ENCODE data around the gene FAM13A.

DNA sequence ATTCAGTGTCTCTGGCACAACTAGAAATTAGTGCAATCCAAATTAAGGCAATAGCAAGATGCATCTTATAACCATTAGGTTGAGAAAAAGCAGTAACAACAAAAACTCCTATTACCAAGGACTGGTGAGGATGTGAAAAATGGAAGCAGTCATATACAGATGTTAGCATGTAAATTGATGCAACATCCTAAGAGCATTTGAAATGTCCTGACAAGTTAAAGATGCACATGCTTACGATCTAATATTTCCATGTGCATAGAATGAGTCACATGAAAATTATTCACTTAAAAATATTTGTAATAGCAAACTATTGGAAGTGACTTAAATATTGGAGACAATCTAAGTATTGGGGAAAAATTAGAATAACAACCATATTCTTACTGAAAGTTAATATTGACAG is 163.0 kb downstream of the FAM13A start:
- TF ChIP-seq ZNF530 (tag by site-specific recombination; IDR thresholded peaks at IDR 0.05; ENCODE audit: low read depth) (no peak), ZNF23 (tag by site-specific recombination; IDR thresholded peaks at IDR 0.05; ENCODE audit: borderline replicate concordance) (no peak), ZBTB1 (tag by site-specific recombination; IDR thresholded peaks at IDR 0.05) (no peak), ZNF558 (tag by site-specific recombination; IDR thresholded peaks at IDR 0.05) (no peak)
- TF ChIP-seq, protein P1, sequence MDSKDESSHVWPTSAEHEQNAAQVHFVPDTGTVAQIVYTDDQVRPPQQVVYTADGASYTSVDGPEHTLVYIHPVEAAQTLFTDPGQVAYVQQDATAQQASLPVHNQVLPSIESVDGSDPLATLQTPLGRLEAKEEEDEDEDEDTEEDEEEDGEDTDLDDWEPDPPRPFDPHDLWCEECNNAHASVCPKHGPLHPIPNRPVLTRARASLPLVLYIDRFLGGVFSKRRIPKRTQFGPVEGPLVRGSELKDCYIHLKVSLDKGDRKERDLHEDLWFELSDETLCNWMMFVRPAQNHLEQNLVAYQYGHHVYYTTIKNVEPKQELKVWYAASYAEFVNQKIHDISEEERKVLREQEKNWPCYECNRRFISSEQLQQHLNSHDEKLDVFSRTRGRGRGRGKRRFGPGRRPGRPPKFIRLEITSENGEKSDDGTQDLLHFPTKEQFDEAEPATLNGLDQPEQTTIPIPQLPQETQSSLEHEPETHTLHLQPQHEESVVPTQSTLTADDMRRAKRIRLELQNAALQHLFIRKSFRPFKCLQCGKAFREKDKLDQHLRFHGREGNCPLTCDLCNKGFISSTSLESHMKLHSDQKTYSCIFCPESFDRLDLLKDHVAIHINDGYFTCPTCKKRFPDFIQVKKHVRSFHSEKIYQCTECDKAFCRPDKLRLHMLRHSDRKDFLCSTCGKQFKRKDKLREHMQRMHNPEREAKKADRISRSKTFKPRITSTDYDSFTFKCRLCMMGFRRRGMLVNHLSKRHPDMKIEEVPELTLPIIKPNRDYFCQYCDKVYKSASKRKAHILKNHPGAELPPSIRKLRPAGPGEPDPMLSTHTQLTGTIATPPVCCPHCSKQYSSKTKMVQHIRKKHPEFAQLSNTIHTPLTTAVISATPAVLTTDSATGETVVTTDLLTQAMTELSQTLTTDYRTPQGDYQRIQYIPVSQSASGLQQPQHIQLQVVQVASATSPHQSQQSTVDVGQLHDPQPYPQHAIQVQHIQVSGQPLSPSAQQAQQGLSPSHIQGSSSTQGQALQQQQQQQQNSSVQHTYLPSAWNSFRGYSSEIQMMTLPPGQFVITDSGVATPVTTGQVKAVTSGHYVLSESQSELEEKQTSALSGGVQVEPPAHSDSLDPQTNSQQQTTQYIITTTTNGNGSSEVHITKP (tag by site-specific recombination; IDR thresholded peaks at IDR 0.05): no peak
- TF ChIP-seq, protein P2, sequence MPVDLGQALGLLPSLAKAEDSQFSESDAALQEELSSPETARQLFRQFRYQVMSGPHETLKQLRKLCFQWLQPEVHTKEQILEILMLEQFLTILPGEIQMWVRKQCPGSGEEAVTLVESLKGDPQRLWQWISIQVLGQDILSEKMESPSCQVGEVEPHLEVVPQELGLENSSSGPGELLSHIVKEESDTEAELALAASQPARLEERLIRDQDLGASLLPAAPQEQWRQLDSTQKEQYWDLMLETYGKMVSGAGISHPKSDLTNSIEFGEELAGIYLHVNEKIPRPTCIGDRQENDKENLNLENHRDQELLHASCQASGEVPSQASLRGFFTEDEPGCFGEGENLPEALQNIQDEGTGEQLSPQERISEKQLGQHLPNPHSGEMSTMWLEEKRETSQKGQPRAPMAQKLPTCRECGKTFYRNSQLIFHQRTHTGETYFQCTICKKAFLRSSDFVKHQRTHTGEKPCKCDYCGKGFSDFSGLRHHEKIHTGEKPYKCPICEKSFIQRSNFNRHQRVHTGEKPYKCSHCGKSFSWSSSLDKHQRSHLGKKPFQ (tag by site-specific recombination; IDR thresholded peaks at IDR 0.05): no peak
- TF ChIP-seq, protein P3, sequence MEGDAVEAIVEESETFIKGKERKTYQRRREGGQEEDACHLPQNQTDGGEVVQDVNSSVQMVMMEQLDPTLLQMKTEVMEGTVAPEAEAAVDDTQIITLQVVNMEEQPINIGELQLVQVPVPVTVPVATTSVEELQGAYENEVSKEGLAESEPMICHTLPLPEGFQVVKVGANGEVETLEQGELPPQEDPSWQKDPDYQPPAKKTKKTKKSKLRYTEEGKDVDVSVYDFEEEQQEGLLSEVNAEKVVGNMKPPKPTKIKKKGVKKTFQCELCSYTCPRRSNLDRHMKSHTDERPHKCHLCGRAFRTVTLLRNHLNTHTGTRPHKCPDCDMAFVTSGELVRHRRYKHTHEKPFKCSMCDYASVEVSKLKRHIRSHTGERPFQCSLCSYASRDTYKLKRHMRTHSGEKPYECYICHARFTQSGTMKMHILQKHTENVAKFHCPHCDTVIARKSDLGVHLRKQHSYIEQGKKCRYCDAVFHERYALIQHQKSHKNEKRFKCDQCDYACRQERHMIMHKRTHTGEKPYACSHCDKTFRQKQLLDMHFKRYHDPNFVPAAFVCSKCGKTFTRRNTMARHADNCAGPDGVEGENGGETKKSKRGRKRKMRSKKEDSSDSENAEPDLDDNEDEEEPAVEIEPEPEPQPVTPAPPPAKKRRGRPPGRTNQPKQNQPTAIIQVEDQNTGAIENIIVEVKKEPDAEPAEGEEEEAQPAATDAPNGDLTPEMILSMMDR (tag by site-specific recombination; IDR thresholded peaks at IDR 0.05): no peak
